Fibroblast of lung (primary cell): ENCODE measurements around the gene ZNF540.

Experiments used
- EZH2 ChIP-seq: IDR thresholded peaks from 2 replicates; pipeline ENCODE4 v1.5.1; 2012; ENCODE audit warnings: low read length, control low read depth, mild to moderate bottlenecking; ENCODE audit errors: missing control alignments
- TF ChIP-seq, protein P1 (sequence below), 2 donors: IDR thresholded peaks in 1 of 2; conservative IDR thresholded peaks in 1 of 2; 1 replicate in 1 of 2; 2 replicates in 1 of 2; pipeline ENCODE4 v1.5.1; 2011 to 2012; ENCODE audit warnings: low read length in 2 of 2, control low read depth in 1 of 2, inconsistent platforms in 1 of 2, low read depth in 1 of 2, mild to moderate bottlenecking in 1 of 2

DNA sequence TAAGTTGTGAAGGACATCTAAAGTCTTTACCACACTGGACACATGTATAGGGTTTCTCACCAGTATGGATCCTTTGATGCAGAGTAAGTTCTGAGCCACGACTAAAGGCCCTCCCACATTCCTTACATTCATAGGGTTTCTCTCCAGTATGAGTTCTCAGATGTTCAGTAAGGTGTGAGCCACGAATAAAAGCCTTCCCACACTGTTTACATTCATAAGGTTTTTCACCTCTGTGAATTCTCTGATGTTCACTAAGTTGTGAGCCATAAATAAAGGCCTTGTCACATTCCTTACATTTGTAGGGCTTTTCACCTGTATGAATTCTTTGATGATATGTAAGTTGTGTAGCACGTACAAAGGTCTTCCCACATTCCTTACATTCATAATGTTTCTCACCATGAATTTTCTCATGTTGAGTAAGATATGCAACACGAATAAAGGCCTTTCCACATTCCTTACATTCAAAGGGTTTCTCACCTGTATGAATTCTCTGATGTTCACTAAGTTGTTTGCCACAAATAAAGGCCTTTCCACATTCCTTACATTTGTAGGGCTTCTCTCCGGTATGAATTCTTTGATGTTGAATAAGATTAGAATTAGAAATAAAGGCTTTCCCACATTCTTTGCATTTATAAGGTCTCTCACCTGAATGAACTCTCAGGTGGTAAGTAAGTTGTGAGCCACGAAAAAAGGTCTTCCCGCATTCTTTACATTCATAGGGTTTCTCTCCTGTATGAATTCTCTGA lies 29.9 kb upstream of the ZNF540 start:
- TF ChIP-seq, protein P1, sequence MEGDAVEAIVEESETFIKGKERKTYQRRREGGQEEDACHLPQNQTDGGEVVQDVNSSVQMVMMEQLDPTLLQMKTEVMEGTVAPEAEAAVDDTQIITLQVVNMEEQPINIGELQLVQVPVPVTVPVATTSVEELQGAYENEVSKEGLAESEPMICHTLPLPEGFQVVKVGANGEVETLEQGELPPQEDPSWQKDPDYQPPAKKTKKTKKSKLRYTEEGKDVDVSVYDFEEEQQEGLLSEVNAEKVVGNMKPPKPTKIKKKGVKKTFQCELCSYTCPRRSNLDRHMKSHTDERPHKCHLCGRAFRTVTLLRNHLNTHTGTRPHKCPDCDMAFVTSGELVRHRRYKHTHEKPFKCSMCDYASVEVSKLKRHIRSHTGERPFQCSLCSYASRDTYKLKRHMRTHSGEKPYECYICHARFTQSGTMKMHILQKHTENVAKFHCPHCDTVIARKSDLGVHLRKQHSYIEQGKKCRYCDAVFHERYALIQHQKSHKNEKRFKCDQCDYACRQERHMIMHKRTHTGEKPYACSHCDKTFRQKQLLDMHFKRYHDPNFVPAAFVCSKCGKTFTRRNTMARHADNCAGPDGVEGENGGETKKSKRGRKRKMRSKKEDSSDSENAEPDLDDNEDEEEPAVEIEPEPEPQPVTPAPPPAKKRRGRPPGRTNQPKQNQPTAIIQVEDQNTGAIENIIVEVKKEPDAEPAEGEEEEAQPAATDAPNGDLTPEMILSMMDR (conservative IDR thresholded peaks at IDR 0.05 in 1 of 2, IDR thresholded peaks at IDR 0.05 in 1 of 2; ENCODE audit: low read depth in 1 of 2, low read length in 2 of 2) = no peak
- TF ChIP-seq EZH2 = no peak
